Effector memory CD8-positive, alpha-beta T cell (primary cell): ENCODE data around the gene IL17A.
A peak's percentile ranks its signal among the peaks of the same experiment; 100 is the strongest.
"Not testable (repeated sequence)": the region's sequence is repeated elsewhere in the genome, so short reads cannot be mapped to it uniquely, and the experiment has no call there.

Experiments
- ATAC-seq: fragments of 150-1000 bp; cut with Tn5 transposase; replicated peaks from 2 replicates; pipeline ENCODE4 v1.10.0; 2021; ENCODE audit warnings: mild to moderate bottlenecking, moderate library complexity
- DNase-seq, 3 experiments: peaks; one replicate each; pipeline ENCODE4 v3.0.0; 2021
- H3K27ac Mint-ChIP-seq, 2 donors: one replicate each; pipeline ENCODE4 v1.8.0; 2022; ENCODE audit warnings: mild to moderate bottlenecking in 2 of 2, mixed read lengths in 2 of 2, moderate library complexity in 2 of 2
- H3K27me3 Mint-ChIP-seq, 2 donors: one replicate each; pipeline ENCODE4 v1.8.0; 2022; ENCODE audit warnings: mixed read lengths in 2 of 2
- H3K36me3 Mint-ChIP-seq: one replicate; pipeline ENCODE4 v1.8.0; 2022; ENCODE audit warnings: mild to moderate bottlenecking, moderate library complexity, mixed read lengths; ENCODE audit not compliant: insufficient read depth
- H3K4me1 Mint-ChIP-seq, 2 donors: one replicate each; pipeline ENCODE4 v1.8.0; 2022; ENCODE audit warnings: low read depth in 2 of 2, mixed read lengths in 2 of 2
- H3K4me3 Mint-ChIP-seq, 2 donors: one replicate each; pipeline ENCODE4 v1.8.0; 2022; ENCODE audit warnings: mild to moderate bottlenecking in 2 of 2, mixed read lengths in 2 of 2, moderate library complexity in 2 of 2
- H3K9me3 Mint-ChIP-seq, 2 donors: one replicate each; pipeline ENCODE4 v1.8.0; 2022; ENCODE audit warnings: mixed read lengths in 2 of 2

The IL17A gene

GRCh38 chr6:52154381-52154780, 31.8 kb upstream of the IL17A start:
- Mint-ChIP-seq H3K4me1 (peaks cover 0 to 12% of the 10 kb centered on the region in 2 donors), H3K27me3 (peaks cover 71 to 90% of the 10 kb centered on the region in 2 donors), H3K27ac (no peak overlapping the region), H3K4me3 (no peak overlapping the region), H3K36me3 (no peaks in the 10 kb centered on the region), H3K9me3 (no peaks in the 10 kb centered on the region)
- DNase-seq (no peak), ATAC-seq (no peak)

DNA sequence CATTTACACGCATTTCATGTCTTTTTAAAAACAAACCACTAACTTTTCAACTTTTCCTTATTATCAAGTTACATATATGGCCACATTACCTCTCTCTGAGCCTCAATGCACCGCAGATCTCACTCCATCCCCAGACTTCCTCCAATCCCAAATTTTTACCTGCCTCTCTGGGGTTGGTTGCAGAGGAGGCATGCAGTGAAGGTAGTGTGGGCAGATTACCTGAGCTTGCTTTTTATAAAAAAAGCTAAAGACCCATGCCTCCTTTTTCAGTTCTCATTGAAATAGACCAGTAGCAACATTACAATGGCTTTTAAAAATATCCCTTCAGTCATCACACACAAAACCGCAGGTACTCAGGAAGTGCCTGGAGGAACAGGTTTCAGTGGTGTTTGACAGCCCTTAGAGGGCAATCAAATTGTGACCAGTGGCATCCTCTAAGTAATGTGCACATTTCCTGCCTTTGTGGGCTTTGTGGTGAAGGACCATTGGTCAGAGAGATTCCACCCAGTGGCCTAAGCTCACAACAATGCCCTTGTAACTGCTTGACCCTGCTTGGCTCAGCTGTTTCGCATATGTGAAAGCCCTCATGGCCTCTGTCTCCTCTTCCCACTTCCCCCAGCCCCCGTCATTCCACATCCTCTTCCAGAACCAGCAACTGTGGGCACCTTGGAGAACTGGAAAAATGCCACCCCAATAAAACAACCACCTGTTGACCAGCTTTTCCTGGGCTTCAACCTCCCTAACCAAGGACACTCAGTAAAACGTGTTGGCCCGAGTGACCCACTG, 30.2 kb upstream of the IL17A start:
- no peak overlapping the region for H3K27ac Mint-ChIP-seq
- no peak for DNase-seq

GRCh38 chr6:52157301-52157941, 28.8 kb upstream of the IL17A start:
- no peak overlapping the region for H3K27ac Mint-ChIP-seq
- ATAC-seq (no peak), DNase-seq (no peak)
- peaks cover 0 to 11% of the 10 kb centered on the region in 2 donors for H3K4me1 Mint-ChIP-seq
- peaks cover 53 to 80% of the 10 kb centered on the region in 2 donors for H3K27me3 Mint-ChIP-seq
- H3K36me3 Mint-ChIP-seq: no peaks in the 10 kb centered on the region
- no peak overlapping the region for H3K4me3 Mint-ChIP-seq
- H3K9me3 Mint-ChIP-seq: no peaks in the 10 kb centered on the region

More for the DNA sequence above, 30.2 kb upstream of the IL17A start:
- H3K4me3 Mint-ChIP-seq: no peak overlapping the region
- H3K9me3 Mint-ChIP-seq: no peaks in the 10 kb centered on the region
- no peaks in the 10 kb centered on the region for H3K36me3 Mint-ChIP-seq
- H3K4me1 Mint-ChIP-seq: peaks cover 0 to 12% of the 10 kb centered on the region in 2 donors
- ATAC-seq: no peak
- H3K27me3 Mint-ChIP-seq: peaks cover 60 to 82% of the 10 kb centered on the region in 2 donors

DNA sequence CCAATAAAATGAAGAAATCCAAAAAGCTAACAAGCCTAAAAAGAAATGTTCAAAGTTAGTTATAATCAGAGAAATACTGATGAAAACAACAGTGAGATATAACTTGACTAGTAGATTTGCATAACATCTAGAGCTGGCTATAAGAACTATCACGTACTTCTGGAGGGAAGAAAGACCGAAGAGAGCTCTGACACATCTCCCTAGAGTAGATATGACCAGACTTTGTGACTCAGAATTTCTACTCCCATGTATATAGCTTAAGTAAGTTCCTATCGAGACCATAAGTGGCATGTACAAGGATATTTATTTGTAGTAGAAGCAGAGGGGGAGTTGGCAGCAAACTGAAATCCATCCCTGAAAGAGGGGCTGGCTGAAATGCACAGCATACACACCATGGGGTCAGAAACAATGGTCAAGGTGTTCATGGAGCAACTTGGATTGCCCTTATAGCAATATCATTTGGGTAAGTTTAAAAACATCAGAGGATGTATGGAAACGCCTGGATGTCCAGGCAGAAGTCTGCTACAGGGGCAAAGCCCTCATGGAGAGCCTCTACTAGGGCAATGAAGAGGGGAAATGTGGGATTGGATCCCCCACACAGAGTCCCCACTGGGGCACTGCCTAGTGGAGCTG, 25.6 kb upstream of the IL17A start:
- Mint-ChIP-seq H3K4me1 (peaks cover 0 to 6% of the 10 kb centered on the region in 2 donors), H3K9me3 (no peaks in the 10 kb centered on the region), H3K4me3 (no peak overlapping the region), H3K27ac (no peak overlapping the region), H3K27me3 (peaks cover 54 to 66% of the 10 kb centered on the region in 2 donors), H3K36me3 (no peaks in the 10 kb centered on the region)
- ATAC-seq: no peak
- DNase-seq: no peak

DNA sequence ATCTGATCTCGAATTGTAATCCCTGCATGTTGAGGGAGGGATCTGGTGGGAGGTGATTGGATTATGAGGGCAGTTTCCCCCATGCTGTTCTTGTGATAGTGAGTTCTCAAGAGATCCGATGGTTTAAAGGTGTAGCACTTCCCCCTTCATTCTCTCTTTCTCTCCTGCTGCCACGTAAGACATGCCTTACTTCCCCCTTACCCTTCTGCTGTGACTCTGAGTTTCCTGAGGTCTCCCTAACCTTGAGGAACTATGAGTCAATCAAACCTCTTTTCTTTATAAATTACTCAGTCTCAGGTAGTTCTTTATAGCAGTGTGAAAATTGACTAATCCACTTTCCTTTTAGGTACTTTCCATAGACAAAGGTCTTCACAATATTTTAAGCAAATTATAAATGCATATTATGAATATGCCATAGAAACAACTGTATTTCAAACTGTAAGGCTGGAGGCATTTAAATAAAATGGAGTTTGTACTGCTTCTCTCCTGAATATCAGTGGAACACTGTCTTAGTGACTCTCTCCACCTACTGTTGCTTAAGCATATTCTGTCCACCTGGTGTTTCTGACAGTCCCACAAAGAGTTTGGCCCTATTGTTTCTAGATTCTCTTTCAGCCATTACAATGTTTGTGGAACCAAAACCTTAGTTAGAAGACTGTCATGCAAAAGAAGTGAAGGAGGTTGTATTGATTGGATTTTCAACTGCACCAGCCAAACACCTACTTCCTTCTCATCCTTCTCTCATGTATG, 24.3 kb upstream of the IL17A start:
- H3K27me3 Mint-ChIP-seq: peaks cover 52 to 63% of the 10 kb centered on the region in 2 donors
- no peak for ATAC-seq
- H3K4me1 Mint-ChIP-seq: no peaks in the 10 kb centered on the region
- H3K27ac Mint-ChIP-seq: no peak overlapping the region
- H3K9me3 Mint-ChIP-seq: no peaks in the 10 kb centered on the region
- H3K36me3 Mint-ChIP-seq: no peaks in the 10 kb centered on the region
- H3K4me3 Mint-ChIP-seq: no peak overlapping the region
- no peak for DNase-seq

DNA sequence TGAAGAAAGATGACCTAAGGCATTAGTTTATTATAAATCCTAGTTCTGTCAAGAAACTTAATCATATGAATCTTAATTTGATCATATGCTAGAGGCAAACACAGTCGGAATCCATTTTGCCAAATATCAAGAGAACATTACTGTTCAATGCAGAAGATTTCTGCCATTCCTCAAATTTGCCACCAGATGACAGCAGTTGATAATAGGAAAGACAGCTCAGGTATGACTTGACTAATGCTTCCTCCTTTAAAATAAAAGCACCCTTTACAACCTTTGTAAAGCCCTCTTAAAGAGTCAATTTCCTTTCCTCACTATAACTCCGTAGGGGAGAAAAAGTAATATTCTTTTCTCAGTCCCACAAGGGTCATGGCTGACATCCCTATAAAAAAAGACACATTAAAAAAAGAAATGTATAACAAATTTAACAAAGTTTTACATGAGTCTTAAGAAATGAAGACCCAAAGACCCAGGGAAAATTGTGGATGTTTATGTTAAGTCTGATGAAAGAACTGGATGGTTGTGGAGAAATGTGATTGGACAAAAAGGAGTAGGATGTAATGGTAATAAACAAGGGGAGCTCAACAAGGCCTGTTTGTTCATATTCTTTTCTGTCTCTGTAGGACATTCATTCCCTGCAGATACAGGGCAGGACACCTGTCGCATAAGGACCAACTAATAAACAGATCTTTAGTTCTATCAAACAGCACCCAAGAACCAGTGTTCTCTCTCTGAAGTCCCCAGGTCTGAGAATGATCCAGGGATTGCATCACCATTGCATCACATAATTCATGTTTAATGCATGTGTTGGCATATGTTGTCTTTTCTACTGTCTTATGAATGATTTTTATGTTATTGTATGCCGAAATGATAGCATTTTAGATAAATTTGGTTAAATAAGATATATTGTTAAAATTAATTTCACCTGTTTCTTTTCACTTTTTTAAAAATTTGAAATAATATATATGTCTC, 23.0 kb upstream of the IL17A start:
- Mint-ChIP-seq H3K4me1 (no peaks in the 10 kb centered on the region), H3K27me3 (peaks cover 57 to 65% of the 10 kb centered on the region in 2 donors), H3K36me3 (no peaks in the 10 kb centered on the region), H3K27ac (no peak overlapping the region), H3K4me3 (no peak overlapping the region), H3K9me3 (no peaks in the 10 kb centered on the region)
- DNase-seq (peak in 2 of 3 experiments; percentile 7 to 10), ATAC-seq (peak; percentile 72)

DNA sequence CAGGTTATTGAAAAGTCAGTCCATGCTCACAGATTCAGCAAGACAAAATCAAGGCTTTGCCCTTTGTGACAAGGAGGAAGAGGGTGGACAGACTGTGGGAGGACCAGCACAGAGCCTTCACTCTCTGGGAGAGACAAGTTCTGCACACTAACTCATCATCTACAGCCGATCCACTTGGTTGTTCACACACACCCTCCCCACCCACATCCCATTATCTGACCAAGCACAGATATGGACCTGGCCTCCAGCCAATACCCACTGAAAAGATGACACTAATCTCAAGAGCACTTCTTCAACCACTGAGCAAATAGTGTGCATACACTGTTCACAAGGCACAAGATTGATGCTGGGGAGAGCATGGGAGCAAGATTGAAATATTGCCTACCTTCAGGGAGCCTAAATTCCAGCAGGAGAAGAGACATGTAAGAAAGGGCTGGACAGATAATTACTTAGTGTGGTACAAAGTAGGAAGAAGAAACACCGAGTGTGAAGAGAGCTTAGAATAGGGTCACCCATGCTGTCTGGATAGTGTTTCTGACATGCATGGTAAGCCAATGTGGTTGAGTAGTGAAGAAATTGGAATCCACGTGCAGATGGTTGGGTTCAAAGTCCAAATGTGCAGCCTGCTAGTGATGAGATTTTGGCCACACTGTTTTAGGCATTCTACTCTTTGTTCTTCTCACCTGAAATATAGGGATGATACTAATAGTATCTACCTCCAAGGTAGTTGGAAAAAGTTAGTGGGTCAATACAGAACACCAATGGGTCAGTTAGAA, 21.7 kb upstream of the IL17A start:
- Mint-ChIP-seq H3K27me3 (peaks cover 61 to 70% of the 10 kb centered on the region in 2 donors), H3K4me3 (no peak overlapping the region), H3K4me1 (no peaks in the 10 kb centered on the region), H3K9me3 (no peaks in the 10 kb centered on the region), H3K27ac (no peak overlapping the region), H3K36me3 (no peaks in the 10 kb centered on the region)
- ATAC-seq (no peak), DNase-seq (no peak)

DNA sequence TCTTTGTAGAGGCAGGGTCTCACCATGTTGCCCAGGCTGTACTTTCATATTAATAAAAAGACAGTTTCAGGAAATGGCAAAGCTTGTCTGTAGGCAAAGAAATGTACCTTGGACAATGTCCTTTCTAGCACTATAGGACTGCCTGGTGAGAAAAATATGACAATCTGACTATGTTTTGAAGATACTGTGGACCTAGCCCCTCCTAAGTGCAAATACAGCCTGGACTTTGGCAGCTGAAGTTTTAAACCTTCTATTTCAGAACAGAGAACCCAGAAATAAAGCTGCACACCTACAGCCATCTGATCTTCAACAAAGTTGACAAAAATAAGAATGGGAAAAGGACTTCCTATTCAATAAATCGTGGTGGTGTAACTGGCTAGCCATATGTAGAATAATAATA, 18.9 kb upstream of the IL17A start:
- Mint-ChIP-seq H3K9me3 (no peaks in the 10 kb centered on the region), H3K4me1 (no peaks in the 10 kb centered on the region), H3K27me3 (peaks cover 72 to 76% of the 10 kb centered on the region in 2 donors), H3K4me3 (no peak overlapping the region), H3K36me3 (no peaks in the 10 kb centered on the region), H3K27ac (no peak overlapping the region)
- no peak for DNase-seq
- no peak for ATAC-seq

DNA sequence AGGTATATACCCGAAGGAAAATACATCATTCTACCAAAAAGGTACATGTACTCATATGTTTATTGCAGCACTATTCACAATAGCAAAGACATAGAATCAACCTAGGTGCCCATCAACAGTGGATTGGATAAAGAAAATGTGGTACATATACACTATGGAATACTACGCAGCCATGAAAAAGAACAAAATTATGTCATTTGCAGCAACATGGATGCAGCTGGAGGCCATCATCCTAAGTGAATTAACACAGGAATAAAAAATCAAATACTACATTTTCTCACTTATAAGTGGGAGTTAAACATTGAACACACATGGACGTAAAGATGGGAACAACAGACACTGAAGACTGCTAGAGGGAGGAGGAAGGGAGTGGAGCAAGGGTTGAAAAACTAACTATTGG, 17.8 kb upstream of the IL17A start:
- H3K27me3 Mint-ChIP-seq: peaks cover 71 to 76% of the 10 kb centered on the region in 2 donors
- H3K36me3 Mint-ChIP-seq, ATAC-seq, H3K27ac Mint-ChIP-seq, H3K9me3 Mint-ChIP-seq, H3K4me3 Mint-ChIP-seq, DNase-seq, H3K4me1 Mint-ChIP-seq: not testable (repeated sequence)

DNA sequence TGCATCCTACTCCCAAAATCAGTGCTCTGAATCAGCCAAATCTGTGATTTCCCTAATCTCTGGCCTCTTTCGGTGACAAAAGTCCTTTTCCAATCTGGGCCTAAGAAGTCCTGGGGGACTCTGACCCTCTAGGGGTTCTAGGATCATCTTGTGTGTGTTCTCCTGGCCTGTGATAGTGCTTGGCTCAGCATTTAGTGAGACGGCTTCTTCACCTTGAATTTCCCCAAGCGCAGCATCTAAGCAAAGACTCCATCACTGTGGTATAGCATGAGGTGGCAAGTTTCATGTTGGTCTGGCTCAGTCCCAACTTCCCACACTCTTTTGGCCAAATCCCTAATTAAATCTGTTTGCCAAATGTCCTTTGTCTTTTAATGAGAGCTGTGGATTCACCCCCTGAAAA, 12.1 kb upstream of the IL17A start:
- no peak for DNase-seq
- Mint-ChIP-seq H3K27me3 (peaks cover 40 to 49% of the 10 kb centered on the region in 2 donors), H3K36me3 (no peaks in the 10 kb centered on the region), H3K27ac (no peak overlapping the region), H3K4me1 (peaks cover 13 to 14% of the 10 kb centered on the region in 2 donors), H3K9me3 (no peaks in the 10 kb centered on the region), H3K4me3 (no peak overlapping the region)
- no peak for ATAC-seq

DNA sequence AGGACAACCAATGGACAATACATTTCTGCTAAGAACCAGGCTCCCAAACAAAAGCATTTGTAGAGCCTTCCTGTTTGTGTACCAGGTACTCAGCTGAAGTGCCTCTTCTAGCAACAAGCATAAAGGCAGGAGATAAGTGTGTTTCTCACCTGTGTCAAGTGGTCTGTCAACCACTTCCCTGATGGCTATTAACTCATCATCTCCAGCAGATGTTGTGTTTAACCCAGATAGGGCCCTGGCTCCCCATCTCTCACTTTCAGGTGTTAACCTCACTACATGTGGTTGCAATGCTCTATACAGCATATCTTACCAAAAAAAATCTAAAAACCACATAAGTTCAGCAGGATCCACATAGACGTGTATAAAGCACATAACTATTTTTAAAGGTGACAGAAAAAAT, 9.6 kb upstream of the IL17A start:
- Mint-ChIP-seq H3K4me1 (peaks cover 23 to 24% of the 10 kb centered on the region in 2 donors), H3K27me3 (peaks cover 25 to 50% of the 10 kb centered on the region in 2 donors), H3K4me3 (peak overlapping the region in 1 of 2 donors; percentile 21), H3K9me3 (no peaks in the 10 kb centered on the region), H3K36me3 (no peaks in the 10 kb centered on the region), H3K27ac (peak overlapping the region; percentile 51 to 72)
- ATAC-seq (peak; percentile 98), DNase-seq (peak; percentile 36 to 48 (median 36))

GRCh38 chr6:52177961-52178360, 8.2 kb upstream of the IL17A start:
- no peak overlapping the region for H3K4me3 Mint-ChIP-seq
- ATAC-seq (no peak), DNase-seq (no peak)
- no peaks in the 10 kb centered on the region for H3K36me3 Mint-ChIP-seq
- H3K4me1 Mint-ChIP-seq: peaks cover 23 to 24% of the 10 kb centered on the region in 2 donors
- H3K27ac Mint-ChIP-seq: peak overlapping the region in 1 of 2 donors; percentile 72
- H3K9me3 Mint-ChIP-seq: no peaks in the 10 kb centered on the region
- peaks cover 30 to 63% of the 10 kb centered on the region in 2 donors for H3K27me3 Mint-ChIP-seq
